ENCODE measurements around the gene CD36.
"Not testable (repeated sequence)": the region's sequence is repeated elsewhere in the genome, so short reads cannot be mapped to it uniquely, and the experiment has no call there.

The CD36 gene

DNA sequence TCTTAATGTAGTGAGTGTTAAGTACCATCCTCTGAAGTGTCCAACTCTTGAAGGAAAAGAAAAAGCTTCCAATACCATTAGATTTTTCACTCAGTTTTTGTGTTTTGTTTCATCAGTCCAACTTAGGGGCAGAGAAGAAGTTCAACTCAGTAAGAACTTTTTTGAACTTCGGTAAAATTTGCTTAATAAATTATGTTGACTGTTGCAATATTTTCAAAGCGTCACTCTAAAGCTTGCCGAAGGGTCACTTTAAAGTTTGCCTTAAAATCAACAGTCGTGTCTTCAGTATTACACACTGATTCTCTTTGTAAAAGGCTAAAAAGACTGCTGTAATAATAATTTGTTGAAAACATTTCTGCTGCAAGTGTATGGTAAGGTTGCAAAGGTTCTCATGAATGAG is 17.6 kb downstream of the CD36 start:
- no peak for DNase-seq

DNA sequence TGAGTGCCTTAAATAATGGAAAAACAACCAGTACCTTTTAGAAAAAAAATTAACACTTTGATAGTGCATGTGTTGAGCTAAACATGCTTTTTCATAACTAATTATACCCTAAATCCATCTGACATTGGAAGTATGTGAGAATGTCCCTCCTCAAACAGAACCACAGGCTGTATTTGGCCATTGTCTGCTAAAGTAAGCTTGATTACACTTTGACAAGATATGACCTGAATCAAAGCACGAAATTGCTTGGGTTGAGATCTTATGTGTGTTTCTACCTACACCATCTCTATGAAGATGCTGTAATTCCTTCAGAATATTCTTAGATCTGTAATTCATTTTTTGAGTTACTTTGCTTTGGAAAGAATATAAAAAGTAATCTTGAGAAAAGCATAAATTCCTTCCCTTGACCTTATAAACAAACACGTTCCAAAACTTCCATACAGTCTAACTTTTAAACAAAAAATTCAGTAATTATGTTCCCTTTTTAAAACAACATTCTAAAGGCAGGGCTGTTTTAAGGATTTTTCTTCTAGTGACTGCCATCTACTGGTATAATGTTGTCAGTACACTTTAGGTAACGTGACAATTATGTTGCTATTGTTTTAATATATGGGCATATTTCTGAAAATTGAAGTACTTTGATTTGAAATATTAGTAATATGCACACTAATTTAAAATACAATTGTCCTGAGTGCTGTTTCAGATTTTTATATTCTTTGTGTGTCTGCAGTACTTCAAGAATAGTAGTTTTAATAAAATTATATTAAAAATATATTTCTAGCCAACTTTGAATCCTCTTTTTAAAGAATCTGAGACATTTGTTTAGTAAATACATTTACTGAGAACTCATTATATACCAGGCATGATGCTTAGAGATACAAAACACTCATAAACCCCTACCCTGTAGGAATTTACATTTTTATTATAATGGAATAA is 20.9 kb downstream of the CD36 start:
- DNase-seq, result peak; percentile 74

DNA sequence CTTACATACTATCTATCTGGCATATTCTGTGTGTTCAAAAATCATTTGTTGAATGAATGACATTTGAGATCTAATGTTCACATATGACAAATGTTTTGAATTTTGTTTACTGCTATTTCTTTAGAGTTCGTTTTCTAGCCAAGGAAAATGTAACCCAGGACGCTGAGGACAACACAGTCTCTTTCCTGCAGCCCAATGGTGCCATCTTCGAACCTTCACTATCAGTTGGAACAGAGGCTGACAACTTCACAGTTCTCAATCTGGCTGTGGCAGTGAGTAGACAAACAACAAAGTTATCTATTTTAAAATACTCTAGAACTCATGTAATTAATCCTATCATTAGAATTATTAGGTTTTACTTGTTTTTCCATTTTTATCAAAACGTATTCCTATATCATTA is 22.5 kb downstream of the CD36 start:
- DNase-seq, result no peak

DNA sequence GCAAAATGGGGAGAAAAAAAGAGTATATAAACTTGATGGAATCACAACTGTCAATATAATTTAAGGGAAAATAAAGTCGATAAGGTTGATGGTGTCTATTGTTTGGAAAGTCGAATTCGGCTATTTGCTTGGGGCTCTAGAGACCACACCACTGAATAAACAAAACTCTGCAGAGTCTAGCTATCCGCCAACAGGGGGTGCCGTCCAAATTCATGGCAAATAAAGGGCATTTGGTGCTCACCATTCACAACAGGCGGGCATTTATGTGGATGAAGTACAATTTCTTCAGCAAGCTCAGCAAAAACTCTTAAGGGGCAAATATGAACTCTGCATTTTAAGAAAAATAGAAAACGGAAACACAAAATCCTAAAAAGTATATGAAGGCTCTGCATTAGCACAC is 23.3 kb downstream of the CD36 start:
- DNase-seq, result peak; percentile 54

DNA sequence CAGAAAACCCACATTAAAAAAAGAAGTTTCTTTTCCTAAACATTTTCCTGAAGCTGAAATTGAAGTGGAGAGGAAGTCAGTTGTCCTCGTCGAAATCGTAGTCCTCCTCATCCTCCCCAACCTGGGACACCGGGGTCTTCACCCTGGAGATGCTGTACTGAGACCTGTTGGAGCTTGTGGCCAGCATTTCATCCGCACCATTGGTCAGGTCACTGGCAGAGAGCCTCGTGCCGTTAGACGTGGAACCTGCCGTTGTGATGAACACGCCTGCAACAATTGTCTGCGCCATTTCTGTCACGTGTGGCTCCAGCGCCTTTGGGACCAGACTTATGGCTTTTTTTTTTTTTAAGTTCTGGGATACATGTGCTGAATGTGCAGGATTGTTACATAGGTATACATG is 23.8 kb downstream of the CD36 start:
- no peak for DNase-seq

DNA sequence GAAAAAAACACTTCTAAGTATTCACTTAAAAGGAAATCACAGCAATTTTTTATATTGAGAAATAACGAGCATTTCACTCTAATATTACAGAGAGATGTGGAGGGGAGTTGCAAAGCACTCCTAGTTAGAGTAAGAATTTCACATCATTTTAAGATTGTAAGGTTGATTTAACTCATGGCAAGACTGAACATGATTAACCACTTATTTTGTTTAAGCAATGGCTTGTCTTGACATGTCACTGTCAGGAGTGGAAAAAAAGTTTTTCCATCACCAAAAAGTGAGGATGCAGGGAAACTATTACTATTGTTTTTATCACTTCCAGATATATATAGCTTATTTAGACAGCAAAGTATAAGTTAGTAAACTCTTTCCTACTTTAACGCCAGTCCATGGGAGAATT is 27.1 kb downstream of the CD36 start:
- no peak for DNase-seq

DNA sequence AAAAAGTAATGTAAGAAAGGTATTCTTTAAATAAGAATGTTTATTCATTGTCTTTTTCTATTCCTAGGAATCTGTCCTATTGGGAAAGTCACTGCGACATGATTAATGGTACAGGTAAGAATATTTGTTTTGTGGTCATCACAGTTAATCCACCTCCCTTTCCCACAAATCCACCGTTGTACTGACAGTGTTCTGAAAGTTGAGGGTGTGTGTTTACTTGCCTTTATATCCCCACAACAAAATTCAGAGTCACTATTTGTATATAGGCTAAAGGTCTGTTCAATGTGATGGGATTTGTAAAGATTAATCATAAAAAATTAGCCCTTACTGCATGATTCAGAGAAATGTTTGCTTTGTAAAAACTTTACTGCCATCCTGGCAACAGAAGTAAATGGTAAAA is 27.9 kb downstream of the CD36 start:
- DNase-seq, result no peak

DNA sequence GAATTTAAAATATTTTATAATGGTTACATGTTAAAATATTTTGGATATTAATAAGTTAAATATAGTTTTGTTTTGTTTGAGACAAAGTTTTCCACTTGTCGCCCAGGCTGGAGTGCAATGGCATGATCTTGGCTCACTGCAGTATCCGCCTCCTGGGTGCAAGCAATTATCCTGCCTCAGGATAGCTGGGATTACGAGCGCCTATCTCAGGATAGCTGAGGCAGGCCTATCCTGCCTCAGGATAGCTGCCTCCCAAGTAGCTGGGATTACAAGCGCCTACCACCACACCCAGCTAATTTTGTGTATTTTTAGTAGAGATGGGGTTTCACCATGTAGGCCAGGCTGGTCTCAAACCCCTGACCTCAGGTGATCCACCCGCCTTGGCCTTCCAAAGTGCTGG is 30.9 kb downstream of the CD36 start:
- DNase-seq, result not testable (repeated sequence)

DNA sequence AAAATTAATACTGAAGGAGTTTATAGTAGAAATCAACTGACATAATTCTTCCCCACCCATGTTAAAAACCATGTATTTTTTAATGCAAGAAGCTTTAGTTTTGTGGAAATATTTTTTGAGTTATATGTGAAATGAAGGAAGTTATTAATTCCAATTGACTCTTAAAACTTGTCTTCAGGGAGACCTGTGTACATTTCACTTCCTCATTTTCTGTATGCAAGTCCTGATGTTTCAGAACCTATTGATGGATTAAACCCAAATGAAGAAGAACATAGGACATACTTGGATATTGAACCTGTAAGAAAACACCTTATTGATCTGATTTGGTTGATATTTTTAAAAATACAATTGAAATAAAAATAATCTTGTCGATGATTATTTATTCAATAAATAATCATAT is 33.3 kb downstream of the CD36 start:
- peak; percentile 4 for DNase-seq

DNA sequence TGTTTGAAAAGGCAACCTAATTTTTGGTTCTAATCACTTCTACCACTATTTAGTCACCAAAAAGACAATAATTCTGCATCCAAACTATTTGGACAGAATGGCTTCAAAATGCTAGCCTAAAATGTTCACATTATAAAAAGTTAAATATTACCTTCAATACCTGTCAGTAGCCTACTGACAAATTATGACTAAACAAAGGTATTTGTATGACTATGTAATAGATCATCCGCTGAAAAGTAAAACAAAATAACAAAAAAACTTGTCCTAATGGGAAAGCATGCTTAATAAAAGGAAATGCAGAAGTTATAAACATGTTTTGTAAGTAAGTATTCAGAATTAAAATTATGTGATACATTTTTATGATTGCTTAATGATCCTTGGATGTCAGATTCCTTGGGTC is 36.6 kb downstream of the CD36 start:
- peak; percentile 1 for DNase-seq

DNA sequence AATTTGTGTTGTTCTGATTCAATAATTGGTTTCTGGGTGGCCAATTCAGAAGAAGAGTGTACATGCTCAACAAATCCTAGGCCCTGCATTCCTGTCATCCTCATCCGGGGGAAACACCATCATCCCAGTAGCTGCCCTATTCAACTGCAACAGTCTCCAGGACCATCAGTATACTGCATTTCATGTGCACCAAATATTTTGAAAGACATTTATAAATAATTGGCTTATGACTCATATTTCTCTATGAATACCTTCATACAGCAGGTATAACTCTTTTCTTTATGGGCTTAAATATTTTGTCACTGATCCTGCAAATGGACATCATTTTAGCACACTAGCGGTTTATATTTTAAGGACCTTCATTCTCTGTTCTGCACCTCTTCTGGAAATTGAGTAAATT is 38.0 kb downstream of the CD36 start:
- no peak for DNase-seq

DNA sequence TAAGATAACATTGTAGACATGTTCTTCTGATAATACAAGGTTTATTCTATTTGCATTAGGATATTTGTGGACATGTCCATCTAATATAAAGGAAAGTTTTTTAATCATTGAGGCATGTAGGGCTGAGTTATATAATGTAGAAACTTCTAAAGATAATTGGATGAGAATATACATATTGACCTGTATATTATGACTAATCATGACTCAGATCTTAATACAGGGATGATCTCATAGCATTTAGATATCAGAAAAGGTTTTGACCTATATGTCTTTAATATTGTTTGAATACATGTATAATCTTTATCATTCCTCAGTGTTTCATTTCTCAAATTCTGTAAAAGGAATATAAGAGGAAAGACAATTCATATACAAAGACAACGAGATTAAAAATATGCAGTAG is 39.2 kb downstream of the CD36 start:
- peak; percentile 24 for DNase-seq

DNA sequence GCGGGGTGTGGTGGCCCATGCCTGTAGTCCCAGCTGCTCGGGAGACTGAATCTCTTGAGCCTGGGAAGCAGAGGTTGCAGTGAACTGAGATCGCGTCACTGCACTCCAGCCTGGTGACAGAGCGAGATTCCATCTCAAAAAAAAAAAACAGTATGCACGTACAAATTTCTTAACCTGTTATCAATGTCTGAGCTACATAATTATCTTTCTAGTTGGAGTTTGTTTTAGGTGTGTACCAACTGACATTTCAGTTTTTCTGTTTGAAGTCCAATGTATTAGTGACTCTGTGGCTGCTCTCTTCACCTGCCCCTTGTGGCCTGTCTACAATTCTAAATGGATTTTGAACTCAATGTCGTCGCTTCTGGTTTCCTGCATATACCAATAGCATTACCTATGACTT is 40.3 kb downstream of the CD36 start:
- DNase-seq, result peak; percentile 60

DNA sequence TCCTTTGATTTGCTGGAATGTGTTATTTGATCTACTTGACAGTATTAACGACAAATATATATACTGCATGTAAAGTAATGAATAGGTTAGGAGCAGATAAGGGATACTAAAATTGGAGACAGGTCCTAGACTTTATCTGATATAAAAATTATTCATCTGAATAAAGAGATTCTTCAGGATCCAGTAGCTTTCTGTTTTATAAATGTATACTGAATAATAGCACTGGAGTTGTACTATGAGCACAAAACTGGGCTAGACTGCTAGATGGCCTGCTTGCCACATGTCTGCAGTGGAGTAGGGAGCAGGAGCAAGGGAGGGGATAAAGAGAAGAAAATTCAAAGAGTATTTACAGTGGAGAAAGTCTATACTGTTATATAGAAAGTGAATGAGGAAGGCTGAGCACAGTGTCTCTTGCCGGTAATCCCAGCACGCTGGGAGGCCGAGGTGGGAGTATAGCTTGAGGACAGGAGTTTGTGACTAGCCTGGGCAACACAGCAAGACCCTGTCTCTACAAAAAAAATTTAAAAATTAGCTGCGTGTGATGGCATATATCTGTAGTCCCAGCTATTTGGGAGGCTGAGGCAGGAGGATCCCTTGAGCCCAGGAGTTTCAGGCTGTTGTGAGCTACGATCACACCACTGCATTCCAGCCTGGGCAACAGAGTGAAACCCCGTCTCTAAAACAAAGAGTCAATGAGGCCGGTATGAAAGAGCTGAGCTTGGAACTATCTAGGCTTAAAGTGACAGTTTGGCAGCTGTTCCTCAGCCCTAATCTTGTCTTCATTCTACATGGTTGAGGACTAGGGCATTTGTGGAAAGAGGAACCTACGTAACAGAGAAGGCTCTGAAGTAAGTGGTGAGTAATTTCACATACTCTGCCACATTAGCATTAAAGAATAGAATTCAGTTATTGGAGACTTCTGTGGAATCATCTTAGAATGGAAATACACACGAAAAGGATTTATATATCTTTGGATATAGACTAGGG is 41.8 kb downstream of the CD36 start:
- peak; percentile 77 for DNase-seq

DNA sequence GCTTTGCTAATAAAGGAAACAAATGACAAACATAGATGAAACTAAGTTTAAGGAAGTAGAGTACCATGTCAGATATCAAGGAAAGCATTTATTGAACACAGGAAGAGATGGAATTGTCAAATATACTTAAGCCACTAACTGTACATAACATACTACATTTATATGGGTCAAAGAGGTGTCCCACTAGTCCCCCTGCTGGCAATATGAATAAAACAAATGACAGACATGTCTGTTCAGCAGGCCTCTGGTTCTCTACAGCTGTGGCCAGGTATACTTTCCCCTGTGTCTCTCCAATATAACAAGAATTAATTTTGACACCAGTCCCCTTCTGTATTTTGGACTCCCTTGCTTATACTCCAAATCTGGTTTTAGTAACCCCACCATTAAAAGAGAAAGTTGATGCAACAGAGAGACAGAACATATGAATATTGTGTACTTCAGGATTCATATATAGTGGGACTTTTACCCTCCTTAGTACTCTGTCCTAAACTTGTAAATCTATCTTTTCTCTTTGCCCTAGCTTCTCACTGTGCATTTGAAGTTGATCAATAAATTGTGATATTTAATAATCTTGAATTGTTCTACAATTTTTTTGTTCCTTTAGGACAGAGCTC is 42.9 kb downstream of the CD36 start:
- DNase-seq, result peak; percentile 83

DNA sequence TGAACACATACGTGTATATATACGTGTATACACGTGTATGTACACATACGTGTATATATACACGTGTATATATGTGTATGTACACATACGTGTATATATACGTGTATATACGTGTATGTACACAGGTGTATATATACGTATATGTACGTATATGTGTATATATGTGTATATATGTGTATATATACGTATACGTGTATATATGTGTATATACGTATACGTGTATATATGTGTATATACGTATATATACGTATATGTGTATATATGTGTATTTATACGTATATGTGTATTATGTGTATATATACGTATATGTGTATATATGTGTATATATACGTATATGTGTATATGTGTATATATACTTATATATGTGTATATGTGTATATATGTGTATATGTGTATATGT is 44.3 kb downstream of the CD36 start:
- DNase-seq, result no peak

DNA sequence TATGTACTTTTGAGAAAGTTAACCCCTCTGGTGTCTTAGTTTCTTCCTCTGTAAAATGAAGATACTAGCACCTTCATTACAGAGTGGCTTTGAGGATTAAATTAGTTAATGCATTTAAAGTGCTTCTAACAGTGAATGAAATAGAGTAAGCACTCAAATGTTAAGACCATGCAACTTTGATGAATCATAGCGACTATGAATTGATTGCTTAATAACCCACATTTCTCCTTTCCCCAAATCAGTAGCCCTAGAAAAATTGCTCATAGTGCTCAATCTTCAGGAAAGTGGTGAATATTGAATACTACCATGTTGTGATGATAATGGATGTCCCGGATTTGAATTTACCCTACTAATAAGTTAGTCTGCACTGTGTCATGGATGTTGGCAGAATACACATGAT is 48.1 kb downstream of the CD36 start:
- no peak for DNase-seq

DNA sequence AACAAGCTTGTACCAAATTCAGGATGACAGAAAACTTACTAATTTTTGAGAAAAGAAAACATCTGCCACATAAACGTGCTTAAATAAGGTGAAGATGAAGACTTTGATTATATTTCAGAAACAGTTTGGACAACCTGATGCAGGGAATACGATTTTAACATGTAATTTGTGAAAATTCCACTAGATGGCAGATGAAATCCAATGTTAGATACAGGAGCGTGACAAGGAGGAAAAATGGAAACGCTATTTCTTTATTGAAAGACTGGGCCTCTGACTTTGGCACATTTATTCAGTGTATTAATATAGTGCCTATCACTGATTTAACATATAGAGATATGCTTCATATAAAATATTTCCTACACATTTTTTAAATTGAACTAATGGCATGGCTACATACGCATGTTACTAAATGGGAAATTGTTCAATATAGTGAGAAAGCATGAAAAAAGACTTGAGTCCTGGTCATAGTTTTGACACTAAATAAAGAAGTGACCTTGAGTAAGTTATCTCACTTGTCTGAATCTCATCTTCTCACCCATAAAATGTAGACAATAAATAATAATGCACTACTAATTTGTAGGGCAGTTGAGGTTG is 60.7 kb downstream of the CD36 start:
- peak; percentile 70 for DNase-seq

DNA sequence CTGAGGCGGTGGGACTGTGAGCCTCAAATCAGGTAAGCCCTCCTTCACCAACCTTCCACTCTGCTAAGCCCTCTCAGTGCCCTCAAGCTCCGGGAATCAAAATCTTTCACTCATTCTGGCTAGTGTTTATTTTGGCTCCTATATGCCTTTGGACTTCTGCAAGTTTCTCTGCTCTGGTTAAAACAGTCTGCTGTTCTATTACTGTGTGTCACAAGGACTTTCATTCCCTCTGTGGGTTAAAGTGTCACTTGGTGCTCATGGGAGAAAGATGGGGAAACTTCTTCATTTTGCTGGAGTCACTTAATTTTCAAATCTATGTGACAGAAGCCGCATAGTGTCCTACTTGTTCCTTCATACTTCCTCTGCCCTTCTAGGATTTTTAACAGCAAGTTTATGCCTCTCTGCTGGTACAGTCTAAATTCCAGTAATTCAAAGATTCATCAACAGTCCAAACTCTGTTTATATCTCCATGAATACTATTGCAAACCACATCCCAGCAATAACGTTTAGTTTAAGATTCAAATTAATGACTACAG is 61.3 kb downstream of the CD36 start:
- no peak for DNase-seq

DNA sequence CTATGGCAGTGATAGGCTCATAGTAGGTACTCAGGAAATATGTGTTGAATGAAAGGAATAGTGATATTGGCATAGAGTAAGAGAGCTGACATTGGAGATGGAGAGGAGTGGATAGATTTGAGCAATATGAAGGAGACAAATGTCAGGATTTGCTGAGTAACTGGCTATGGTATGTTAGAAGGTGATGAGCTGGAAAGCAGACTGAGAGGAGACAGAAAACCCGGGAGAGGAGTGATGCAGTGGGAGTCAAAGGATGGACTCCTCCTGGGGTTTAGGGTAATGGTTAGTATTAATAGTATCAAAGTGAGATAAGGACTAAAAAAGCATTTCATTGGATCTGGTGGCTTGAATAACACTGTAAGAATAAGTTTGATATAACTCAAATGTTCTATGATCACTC is 64.8 kb downstream of the CD36 start:
- DNase-seq, result no peak

DNA sequence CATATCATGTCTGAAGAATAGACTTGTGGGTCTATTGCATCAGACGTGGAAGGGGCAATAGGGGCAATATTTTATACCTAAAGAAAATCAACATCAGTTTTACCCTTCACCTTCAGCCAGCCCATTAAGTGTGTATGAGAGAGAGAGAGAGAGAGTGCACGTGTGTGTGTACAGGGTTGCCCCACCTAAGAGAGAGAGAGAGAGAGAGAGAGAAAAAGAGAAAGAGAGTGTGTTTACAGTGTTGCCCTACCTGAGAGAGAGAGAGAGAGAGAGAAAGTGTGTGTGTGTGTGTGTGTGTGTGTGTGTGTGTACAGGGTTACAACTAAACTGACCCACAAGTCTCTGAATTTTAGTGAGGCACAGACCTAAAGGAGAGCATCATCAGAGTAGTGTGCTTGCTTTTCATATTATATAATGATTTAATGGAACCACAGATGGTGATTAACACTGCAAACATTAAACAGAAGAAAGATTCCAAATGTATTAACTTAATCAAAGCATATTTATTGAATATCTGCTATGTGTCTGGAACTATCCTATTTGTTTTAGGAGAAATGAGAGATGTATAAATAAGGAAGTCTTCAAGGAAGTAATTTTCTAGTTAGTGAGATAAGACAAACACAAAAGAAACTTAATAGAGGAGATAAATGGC is 66.8 kb downstream of the CD36 start:
- no peak for DNase-seq

DNA sequence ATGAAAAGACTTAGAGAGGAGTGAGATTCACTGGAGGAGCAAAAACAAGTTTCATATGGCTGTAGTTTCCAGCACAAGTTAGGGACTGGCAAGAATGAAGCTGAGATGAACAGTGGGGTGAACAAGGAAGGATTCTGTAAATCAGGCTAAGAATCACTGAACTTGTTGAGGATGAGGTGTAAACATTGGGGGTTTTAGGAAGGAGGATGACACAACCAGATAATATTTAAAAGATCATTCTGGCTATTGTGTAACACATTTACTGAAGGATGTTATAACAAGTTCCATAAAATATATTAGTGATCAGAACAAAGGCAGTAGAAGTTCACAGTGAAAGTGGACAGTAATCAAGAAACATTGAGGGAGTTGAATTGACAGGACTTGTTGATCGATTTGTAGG is 68.9 kb downstream of the CD36 start:
- no peak for DNase-seq
